Middle frontal gyrus (tissue), 1 donor: ENCODE data around the gene NSUN6.
"Not testable (repeated sequence)": the region's sequence is repeated elsewhere in the genome, so short reads cannot be mapped to it uniquely, and the experiment has no call there.

Experiments
- DNase-seq: peaks from one replicate; pipeline ENCODE4 v3.0.0-alpha.2; 2015; ENCODE audit warnings: low spot score; ENCODE audit errors: extremely low spot score

Gene NSUN6

DNA sequence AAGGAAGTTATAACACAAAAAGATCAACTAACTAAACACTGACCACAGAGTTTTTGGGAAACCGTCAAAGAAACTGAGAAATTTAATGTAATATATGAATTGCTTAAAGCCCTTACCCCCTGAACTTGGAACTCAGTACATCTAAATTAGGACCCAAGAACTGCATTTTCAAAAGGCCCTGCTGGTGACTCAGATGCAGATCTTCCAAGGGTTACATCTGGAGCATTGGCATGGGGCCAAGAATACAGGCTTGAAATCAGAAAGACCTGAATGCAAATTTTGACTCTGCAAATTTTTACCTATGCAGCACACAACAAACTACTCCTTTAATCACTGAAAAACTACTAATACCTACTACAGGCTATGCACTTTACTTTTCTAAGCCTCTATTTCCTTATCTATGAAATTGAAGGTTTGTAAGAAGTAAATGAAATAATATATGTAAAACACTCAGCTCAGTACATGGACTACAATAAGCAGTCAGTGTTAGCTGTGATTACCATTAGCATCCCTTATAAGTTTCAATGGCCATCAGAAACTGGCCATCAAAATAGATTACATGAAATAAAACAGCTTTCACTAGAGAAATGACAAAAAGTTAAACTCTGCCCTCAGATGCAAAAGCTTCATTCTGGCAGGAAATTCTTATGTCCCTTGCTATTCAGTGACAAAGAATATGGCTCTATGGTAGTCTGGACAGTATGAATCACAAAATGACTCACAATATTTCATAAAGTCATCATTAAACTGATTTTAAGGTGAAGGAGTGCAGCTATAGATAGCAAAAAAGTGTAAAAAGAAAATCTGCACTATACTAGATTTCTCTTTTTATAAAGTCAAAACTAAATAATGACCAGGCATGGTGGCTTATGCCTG, 43.6 kb downstream of the NSUN6 start:
- no peak for DNase-seq

DNA sequence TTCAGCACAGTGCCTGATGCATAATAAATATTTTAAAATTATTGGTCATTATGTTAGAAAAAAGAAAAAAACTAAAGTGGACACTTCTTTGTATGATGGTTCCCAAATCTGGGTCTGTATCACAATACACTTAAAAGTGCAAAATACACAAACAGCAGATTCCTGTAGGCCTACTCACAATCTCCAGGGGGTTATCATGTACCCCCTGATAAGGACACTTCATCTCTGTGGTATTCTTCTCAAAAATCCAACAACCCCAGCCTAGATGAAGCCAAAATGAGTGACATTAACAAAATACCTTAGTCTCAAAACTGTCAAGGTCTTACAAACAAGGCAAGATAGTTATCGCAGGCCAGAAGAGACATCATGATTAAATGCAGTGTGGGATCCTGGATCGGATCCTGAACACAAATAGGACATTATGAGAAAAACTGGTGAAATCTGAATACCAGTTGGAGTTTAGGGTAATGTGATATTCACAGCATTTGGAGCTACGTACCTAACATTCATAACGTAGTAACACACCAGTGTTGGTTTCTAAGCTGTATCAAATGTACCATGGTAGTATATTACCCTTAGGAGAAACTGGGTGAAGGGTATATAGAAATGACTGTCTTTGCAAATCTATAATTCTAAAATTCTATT, 45.2 kb downstream of the NSUN6 start:
- no peak for DNase-seq

DNA sequence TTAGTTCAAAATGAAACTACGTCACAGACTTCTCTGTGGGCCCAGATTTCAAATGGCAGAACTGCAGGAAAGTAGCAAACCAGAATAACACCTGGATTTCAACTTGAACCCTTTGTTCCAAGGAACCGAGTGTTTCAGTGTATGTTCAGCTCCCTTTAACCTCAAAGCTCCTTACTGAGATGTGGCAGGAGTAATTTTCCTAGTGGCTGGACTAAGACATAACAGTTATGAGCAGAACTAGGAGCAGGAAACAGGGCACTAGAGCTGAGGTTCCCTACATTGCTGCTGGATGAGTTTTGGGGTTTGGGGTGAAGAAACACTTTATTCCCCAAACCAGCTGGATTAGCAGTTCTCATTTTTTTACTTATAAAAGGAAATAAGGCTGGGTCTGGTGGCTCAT, 50.1 kb downstream of the NSUN6 start:
- no peak for DNase-seq

GRCh38 chr10:18599392-18599791, 52.0 kb downstream of the NSUN6 start:
- no peak for DNase-seq

GRCh38 chr10:18594574-18595156, 56.7 kb downstream of the NSUN6 start:
- DNase-seq, result no peak

DNA sequence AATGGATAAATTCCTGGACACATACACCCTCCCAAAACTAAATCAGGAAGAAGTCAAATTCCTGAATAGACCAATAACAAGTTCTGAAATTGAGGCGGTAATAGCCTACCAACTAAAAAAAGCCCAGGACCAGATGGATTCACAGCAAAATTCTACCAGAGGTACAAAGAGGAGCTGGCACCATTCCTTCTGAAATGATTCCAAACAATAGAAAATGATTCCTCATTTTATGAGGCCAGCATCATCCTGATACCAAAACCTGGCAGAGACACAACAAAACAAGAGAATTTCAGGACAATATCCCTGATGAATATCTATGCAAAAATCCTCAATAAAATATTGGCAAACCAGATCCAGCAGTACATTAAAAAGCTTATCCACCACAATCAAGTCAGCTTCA, 60.2 kb downstream of the NSUN6 start:
- not testable (repeated sequence) for DNase-seq

GRCh38 chr10:18586637-18587036, 64.8 kb downstream of the NSUN6 start:
- not testable (repeated sequence) for DNase-seq

- no peak for DNase-seq
Measured at GRCh38 chr10:18583575-18584270, 67.7 kb downstream of the NSUN6 start.

- no peak for DNase-seq
Measured at GRCh38 chr10:18582803-18583202, 68.6 kb downstream of the NSUN6 start.

GRCh38 chr10:18577823-18578685, 73.3 kb downstream of the NSUN6 start:
- DNase-seq, result no peak

DNA sequence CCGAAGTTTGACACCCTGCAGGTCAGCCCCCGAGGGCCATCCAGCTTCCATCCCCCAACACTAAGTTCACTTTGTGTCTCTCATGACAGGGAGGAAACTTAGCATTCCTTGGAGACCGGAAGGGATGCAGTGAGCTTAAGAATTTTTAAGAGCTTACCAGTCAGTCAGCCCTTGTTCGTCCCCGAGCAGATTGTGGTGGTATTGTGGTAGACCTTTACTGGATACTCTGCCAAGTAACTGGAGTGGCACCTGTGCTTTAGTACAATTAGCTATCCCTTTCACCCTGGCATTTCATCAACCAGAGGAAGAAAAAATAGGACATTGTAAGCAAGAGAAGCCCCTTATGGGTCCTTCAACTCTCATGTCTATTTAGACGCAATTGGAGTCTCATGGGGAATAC, 74.8 kb downstream of the NSUN6 start:
- no peak for DNase-seq

DNA sequence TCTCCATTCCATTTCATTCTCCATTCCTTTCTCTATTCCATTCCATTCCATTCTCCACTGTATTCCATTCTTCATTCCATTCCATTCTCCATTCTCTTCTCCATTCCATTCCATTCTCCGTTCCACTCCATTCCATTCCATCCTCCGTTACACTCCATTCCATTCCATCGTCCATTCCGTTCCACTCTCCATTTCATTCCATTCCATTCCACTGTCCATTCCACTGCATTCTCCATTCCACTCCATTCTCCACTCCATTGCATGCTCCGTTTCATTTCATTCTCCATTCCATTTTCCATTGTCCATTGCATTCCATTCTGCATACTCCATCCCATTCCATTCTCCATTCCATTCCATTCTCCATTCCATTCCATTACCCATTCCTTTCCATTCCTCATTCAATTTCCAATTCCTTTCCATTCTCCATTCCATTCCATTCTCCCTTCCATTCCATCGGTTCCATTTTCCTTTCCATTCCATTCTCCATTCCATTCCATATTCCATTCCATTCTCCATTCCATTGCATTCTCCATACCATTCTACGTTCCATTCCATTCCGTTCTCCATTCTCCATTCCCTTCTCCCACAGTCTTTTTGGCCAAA, 78.3 kb downstream of the NSUN6 start:
- DNase-seq, result no peak

GRCh38 chr10:18571780-18572179, 79.6 kb downstream of the NSUN6 start:
- DNase-seq, result no peak

- no peak for DNase-seq
Measured at GRCh38 chr10:18571076-18571475, 80.3 kb downstream of the NSUN6 start.

DNA sequence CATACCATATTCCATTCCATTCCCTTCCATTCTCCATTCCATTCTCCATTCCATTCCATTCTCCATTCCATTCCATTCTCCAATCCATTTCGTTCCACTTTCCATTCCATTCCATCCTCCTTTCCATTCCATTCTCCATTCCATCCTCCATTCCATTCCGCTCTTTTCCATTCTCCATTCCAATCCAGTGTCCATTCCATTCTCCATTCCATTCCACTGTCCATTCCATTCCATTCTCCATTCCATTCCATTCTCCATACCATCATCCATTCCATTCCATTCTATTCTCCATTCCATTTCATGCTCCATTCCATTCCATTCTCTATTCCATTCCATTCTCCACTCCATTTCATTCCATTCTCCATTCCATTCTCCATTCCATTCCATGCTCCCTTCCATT, 81.0 kb downstream of the NSUN6 start:
- not testable (repeated sequence) for DNase-seq

DNA sequence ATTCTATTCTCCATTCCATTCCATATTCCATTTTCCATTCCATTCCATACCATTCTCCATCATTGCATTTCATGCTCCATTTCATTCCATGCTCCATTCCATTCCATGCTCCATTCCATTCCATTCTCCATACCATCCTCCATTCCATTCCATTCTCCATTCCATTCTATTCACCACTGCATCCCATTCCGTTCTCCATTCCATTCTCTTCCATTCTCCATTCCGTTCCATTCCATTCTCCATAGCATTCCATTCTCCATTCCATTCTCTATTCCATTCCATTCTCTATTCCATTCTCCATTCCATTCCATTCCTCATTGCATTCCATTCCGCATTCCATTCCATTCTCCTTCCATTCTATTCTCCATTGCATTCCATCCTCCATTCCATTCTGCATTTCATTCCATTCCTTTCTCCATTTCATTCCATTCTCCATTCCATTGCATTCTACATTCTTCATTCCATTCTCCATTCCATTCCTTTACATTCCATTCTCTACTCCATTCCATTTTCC, 84.0 kb downstream of the NSUN6 start:
- DNase-seq, result no peak

GRCh38 chr10:18566177-18566576, 85.2 kb downstream of the NSUN6 start:
- DNase-seq, result no peak

DNA sequence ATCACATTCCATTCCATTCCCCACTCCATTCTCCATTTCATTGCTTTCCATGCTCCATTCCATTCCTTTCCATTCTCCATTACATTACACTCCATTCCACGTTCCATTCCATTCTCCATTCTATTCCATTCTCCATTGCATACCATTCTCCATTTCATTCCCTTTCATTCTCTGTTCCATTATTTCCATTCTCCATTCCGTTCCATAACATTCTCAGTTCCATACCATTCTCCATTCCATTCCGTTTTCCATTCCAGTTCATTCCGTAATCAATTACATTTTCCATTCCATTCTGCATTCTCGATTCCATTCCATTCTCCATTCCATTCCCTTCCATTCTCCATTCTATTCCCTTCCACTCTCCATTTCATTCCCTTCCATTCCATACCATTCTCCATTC, 86.4 kb downstream of the NSUN6 start:
- DNase-seq, result no peak

DNA sequence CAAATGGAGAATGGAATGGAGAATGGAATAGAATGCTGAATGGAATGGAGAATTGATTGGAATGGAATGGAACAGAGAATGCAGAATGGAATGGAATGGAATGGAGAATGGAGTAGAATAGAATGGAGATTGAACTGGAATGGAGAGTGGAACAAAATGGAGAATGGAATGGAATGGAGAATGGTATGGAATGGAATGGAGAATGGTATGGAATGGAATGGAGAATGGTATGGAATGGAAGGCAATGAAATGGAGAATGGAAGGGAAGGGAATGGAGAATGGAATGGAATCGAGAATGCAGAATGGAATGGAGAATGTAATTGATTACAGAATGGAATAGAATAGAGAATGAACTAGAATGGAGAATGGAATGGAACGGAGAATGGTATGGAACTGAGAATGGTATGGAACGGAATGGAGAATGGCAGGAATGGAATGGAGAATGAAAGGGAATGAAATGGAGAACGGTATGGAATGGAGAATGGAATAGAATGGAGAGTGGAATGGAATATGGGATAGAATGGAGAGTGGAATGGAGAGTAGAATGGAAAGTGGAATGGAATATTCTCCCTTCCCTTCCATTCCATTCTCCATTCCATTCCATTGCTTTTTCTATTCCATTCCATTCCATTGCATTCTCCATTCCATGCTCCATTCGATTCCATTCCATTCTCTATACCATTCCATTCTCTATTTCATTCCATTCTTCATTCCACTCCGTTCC, 88.2 kb downstream of the NSUN6 start:
- DNase-seq, result no peak
